Lower leg skin (tissue), 3 donors: Measurements from ENCODE around the gene GRIK3.

Source experiments
- CTCF ChIP-seq, 3 donors: fragments of 450-650 bp; IDR thresholded peaks; one replicate each; pipeline ENCODE4 v1.5.1; 2016; ENCODE audit warnings: antibody characterized with exemption in 3 of 3, mild to moderate bottlenecking in 3 of 3, moderate library complexity in 2 of 3
- POLR2A ChIP-seq, 2 donors: fragments of 450-650 bp; IDR thresholded peaks; one replicate each; pipeline ENCODE4 v1.6.1; 2016 to 2017; ENCODE audit warnings: antibody characterized with exemption in 2 of 2, mild to moderate bottlenecking in 1 of 2, moderate library complexity in 1 of 2

GRCh38 chr1:36927826-36928225, 106.5 kb downstream of the GRIK3 start:
- TF ChIP-seq CTCF (IDR thresholded peaks at IDR 0.05) (no peak), POLR2A (IDR thresholded peaks at IDR 0.05) (no peak)
